ENCODE results near the gene SUCNR1.

GRCh38 chr3:151908399-151908798, 35.0 kb downstream of the SUCNR1 start:
- no peak for TF ChIP-seq CTCF (IDR thresholded peaks at IDR 0.05)
- no peak for TF ChIP-seq POLR2AphosphoS5 (IDR thresholded peaks at IDR 0.05)
- TF ChIP-seq POLR2A (IDR thresholded peaks at IDR 0.05) = no peak
